SH-SY5Y (cell line): ENCODE data around the gene MUC5AC.

Experiments
- GATA2 ChIP-seq: IDR thresholded peaks from 2 replicates; pipeline ENCODE4 v1.6.1; 2011; ENCODE audit warnings: mild to moderate bottlenecking, low read depth, low read length
- GATA3 ChIP-seq: IDR thresholded peaks from 2 replicates; pipeline ENCODE4 v1.6.1; 2011; ENCODE audit warnings: low read depth, mild to moderate bottlenecking, low read length, moderate library complexity

Gene MUC5AC

GRCh38 chr11:1151366-1152315 lies 6.1 kb upstream of the MUC5AC start:
- no peak for TF ChIP-seq GATA2
- TF ChIP-seq GATA3: no peak

DNA sequence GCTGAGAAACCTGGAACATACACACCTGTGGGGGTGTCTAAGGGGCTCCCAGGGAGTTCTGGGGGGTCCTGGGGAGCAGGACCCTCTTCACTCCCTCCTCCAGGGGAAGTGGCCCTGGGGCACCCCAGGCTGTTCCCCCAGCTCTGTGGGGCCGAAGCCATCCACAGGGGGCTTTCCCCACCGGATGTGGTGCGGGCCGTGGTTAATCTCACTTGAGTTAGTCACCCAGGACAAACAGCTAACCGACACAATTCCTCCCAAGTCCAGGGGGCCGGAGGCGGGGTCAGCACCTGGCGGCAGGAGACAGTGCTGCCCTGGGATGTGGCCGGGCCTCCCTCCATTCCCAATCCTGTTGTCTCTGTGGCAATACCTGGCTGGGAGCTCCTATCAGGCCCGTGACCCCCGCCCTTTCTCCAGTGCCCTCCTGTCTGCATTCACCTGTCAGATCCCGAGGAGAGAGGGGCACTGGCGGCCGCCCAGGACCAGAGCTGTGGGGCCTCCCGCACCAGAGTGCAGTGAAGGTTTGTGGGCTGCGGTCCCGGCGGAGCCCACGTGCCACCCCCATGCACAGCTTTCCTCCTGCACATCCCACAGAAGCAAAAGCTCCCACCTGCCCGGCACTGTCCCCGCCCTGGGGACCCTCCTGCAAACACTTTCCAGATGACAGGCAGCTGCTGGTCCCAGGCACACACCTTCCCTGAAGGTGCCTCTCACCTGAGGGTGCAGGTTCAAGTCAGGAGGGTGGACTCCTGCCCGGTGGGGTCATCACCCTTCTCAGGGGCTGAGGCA lies 5.2 kb upstream of the MUC5AC start:
- TF ChIP-seq GATA2: no peak
- no peak for TF ChIP-seq GATA3

DNA sequence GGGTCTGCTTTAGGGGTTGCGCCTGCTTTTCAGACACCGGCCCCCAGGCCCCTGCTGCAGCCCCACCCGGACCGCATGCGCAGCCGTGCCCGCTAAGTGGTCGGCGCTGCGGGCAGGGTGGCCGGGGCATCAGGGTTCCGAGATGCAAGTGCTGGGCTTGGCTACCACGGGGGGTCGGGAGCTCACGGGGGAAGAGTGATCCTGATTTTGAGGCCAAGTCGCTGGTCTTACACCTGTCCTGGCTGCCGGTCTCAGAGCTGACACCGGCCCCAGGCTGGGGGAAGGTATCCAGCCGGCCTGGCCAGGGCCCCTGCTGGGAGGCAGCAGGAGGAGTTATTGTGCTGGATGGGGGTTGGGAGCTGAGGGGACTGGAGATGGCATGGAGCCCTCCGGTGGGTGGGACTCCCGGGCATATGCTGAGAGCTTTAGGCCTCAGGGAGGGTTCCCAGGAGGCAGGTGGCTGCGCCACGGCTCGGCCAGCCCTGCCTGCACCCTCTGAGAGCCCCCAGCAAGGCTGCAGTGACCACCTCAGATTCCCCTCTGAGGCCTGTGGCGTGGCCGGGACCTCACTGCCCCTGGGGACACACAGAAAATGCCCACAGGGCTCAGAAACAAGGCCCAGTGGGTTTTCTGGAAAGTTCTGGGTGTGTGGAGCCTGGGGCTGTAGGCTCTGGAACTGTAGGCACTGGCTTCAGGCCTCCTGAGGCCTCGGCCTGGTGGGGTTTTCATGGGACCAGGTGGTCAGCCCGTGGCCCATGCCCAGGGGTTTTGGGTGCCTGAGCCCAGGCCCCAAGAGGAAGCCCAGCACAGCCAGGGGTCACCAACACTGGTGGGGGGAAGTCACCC lies 4.4 kb upstream of the MUC5AC start:
- TF ChIP-seq GATA3 (no peak), GATA2 (no peak)

DNA sequence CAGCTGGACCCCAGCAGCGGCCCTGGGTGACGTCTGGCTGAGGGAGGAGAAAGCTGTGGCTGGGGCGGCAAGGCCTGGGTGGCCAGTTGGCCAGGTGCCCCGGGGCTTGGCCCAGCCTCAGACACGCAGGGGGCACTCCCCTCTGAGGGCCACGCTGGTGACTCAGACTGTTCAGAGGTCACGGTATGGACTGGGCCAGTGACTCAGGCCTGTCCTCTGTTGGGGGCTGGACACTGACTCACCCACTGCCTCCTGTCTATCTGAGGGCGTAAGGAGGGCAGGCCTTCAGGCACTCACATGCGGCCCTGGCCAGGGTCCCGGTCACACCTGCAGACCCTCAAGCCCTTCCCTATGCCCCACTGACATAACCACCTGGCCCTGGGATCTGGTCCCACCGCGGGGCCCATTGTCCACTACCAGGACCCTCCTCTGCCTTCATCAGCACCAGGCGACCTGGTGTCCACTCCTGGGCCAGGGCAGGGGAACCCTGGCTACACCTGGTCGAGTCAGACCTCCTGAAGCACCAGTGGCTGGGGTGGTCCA lies 3.7 kb upstream of the MUC5AC start:
- TF ChIP-seq GATA3 (no peak), GATA2 (no peak)

- TF ChIP-seq GATA3 (no peak), GATA2 (no peak)
Measured at GRCh38 chr11:1155274-1155693, 2.5 kb upstream of the MUC5AC start.

DNA sequence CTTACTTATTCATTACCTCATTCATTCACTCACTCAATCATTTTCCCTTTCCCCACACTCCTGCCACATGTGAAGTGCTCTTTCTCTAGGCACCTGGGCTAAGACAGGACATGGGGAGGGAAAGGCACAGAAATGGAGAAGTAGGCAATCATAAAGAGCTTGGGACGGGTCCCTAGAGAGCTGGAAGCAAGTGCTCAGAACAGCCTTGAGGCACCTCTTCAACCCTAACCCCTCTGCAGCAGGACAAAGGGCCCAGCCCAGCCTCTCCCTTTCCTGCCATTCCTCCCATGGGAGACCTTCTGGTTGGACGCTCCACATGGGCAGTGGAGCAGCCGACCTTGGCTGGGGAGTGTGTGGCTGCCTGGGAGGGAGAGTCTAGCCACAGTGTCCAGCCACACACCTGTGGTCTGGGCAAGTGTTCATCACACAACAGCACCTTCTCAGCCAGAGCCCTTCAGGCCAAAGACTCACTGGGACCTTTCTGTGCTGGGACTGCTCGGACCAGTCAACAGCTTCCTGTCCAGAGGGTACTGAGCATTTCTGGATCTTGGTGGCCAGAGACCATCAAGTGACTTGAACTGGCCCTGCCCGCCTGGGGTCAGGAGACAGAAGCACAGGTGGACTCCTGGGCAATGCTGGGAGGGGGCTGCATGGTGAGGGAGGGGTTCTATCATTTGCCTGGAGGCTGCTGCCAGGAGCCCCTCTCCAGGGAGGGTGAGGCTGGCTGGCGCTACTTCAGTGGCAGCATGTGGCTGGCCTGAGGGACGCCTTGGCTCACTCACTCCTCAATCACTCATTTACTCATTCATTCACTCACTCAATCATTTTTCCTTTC lies 1.0 kb upstream of the MUC5AC start:
- TF ChIP-seq GATA3 (no peak), GATA2 (no peak)

- TF ChIP-seq GATA2 (no peak), GATA3 (no peak)
Measured at GRCh38 chr11:1157341-1157644, 460 bp upstream of the MUC5AC start.

GRCh38 chr11:1158681-1159487 lies 1.1 kb downstream of the MUC5AC start:
- no peak for TF ChIP-seq GATA2
- no peak for TF ChIP-seq GATA3

DNA sequence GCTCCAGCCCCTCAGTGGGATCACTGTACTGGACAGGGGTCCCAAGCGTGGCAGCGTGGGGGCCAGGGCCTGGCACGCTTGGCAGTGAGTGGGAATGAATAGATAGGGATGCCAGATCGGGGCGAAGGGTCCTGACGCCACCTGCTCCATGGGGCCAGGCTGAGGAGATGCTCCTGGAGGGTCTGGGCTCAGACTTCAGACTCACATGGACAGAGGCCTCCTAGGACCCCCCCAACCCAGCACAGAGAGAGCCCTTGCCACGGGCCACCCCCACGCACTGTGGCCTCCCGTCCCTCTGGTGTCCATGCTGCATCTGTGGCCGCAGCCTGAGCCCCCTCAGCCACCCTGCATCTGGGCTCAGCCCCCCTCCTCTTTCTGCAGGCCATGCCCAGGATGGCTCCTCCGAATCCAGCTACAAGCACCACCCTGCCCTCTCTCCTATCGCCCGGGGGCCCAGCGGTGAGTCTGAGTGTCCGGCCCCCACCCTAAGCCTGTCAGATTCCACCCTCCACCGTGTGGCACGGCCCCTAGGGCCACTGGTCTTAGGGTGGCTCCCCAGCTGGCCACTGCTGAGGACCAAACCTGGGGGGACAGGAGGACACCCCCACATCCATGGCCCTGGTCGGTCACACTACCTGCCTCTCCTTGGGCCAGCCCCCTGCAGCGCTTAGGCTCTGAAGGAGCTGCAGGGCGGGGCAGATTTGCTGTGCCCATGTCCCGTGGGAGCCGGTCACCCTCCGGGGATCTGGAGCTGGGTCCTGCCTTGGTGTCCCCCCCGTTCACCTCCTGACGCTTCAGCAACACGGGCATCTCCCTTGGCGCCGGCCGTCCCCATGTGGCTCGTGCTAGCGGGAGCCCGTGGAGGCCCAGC lies 2.7 kb downstream of the MUC5AC start:
- TF ChIP-seq GATA3 (no peak), GATA2 (no peak)

GRCh38 chr11:1161410-1162137 lies 3.8 kb downstream of the MUC5AC start:
- TF ChIP-seq GATA3 (no peak), GATA2 (no peak)

DNA sequence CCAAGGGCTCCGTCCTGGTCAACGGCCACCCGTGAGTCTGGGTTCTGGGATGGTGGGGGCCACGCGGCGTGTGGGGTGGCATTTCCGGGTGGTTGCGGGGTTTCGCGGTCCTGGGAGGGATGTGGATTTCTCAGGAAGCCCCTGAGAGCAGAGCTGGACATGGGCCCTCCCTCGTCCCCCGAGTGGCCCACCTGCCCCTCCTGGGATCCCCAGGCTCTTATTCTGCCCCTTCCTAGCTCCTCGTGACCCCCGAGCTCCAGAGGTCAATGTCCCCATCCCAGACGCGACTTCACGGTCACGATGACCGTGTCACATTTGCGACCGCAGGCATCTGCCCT lies 4.4 kb downstream of the MUC5AC start:
- TF ChIP-seq GATA3: no peak
- TF ChIP-seq GATA2: no peak
